ENCODE results near the gene CYFIP2. TPM values are rescaled to one million over a fixed set of nuclear protein-coding genes. Genes with fewer than 3 reads are reported as not detected.

CYFIP2 gene
- total RNA-seq, 1 donor from 2014 or later = 471 TPM

GRCh38 chr5:157247267-157247666 lies 18.7 kb upstream of the CYFIP2 start:
- ChIA-PET CTCF (interaction anchor here (3.2 kb wide), 1 partner anchor 98 kb away, joined by 11 read pairs; no protein-coding TSS in a partner anchor), POLR2A (no interaction called here)
- intact Hi-C loops (cut with micrococcal nuclease) = loop anchor here (5.0 kb wide), 1 partner anchor 40 kb away; no protein-coding TSS in a partner anchor

GRCh38 chr5:157248821-157249470 lies 17.0 kb upstream of the CYFIP2 start:
- H3K27me3 Mint-ChIP-seq = no peaks in the 10 kb centered on the region
- peaks cover 29% of the 10 kb centered on the region for H3K4me1 Mint-ChIP-seq
- H3K9me3 Mint-ChIP-seq = no peaks in the 10 kb centered on the region
- POLR2A ChIA-PET = interaction anchor here (0.6 kb wide), 1 partner anchor 46 kb away, joined by 3 read pairs; no protein-coding TSS in a partner anchor
- CTCF ChIA-PET = interaction anchor here (3.2 to 8.0 kb wide), 4 partner anchors 59 to 99 kb away, joined by 11 to 176 read pairs (median 132); no protein-coding TSS in a partner anchor
- intact Hi-C loops (cut with micrococcal nuclease) = loop anchor here (5.0 kb wide), 1 partner anchor 42 kb away; no protein-coding TSS in a partner anchor
- ATAC-seq (ENCODE audit: low read depth) = no peak
- no peak for TF ChIP-seq CTCF (IDR thresholded peaks at IDR 0.05)
- no peak overlapping the region for H3K4me3 Mint-ChIP-seq
- no peak for DNase-seq
- no peaks in the 10 kb centered on the region for H3K36me3 Mint-ChIP-seq (ENCODE audit: low read depth)
- H3K27ac Mint-ChIP-seq = peak overlapping the region; percentile 2

More at GRCh38 chr5:157247267-157247666, 18.7 kb upstream of the CYFIP2 start:
- Mint-ChIP-seq H3K4me1 (peaks cover 12% of the 10 kb centered on the region), H3K9me3 (no peaks in the 10 kb centered on the region), H3K27me3 (no peaks in the 10 kb centered on the region), H3K27ac (no peak overlapping the region), H3K4me3 (no peak overlapping the region), H3K36me3 (ENCODE audit: low read depth) (no peaks in the 10 kb centered on the region)
- no peak for TF ChIP-seq CTCF (IDR thresholded peaks at IDR 0.05)
- DNase-seq (no peak), ATAC-seq (ENCODE audit: low read depth) (no peak)

GRCh38 chr5:157252711-157253465 lies 13.0 kb upstream of the CYFIP2 start:
- CTCF ChIA-PET = interaction anchor here (0.5 to 8.0 kb wide), 42 partner anchors 10 to 490 kb away, joined by 3 to 176 read pairs (median 5); partner anchors contain the start of genes CYFIP2, GARIN3, LSM11 and MED7
- POLR2A ChIA-PET = interaction anchor here (0.5 to 2.9 kb wide), 13 partner anchors 11 to 291 kb away, joined by 3 to 21 read pairs (median 6); partner anchors contain the start of gene CYFIP2
- H3K36me3 Mint-ChIP-seq (ENCODE audit: low read depth) = no peaks in the 10 kb centered on the region
- peak overlapping the region; percentile 85 for H3K27ac Mint-ChIP-seq
- H3K4me1 Mint-ChIP-seq = peaks cover 29% of the 10 kb centered on the region
- no peak for TF ChIP-seq CTCF (IDR thresholded peaks at IDR 0.05)
- DNase-seq (no peak), ATAC-seq (ENCODE audit: low read depth) (peak; percentile 79)
- no peaks in the 10 kb centered on the region for H3K27me3 Mint-ChIP-seq
- peak overlapping the region; percentile 57 for H3K4me3 Mint-ChIP-seq
- H3K9me3 Mint-ChIP-seq = no peaks in the 10 kb centered on the region
- intact Hi-C loops (cut with micrococcal nuclease) = loop anchor here (1.0 to 5.0 kb wide), 8 partner anchors 11 to 104 kb away; no protein-coding TSS in a partner anchor

- Mint-ChIP-seq H3K27me3 (no peaks in the 10 kb centered on the region), H3K9me3 (no peaks in the 10 kb centered on the region), H3K4me1 (peaks cover 28% of the 10 kb centered on the region), H3K4me3 (peak overlapping the region; percentile 57), H3K27ac (peak overlapping the region; percentile 85), H3K36me3 (ENCODE audit: low read depth) (no peaks in the 10 kb centered on the region)
- ChIA-PET POLR2A (interaction anchor here (0.6 to 2.9 kb wide), 12 partner anchors 10 to 105 kb away, joined by 3 to 21 read pairs (median 6); partner anchors contain the start of gene CYFIP2), CTCF (interaction anchor here (0.6 to 8.0 kb wide), 44 partner anchors 9 to 490 kb away, joined by 3 to 176 read pairs (median 5); partner anchors contain the start of genes GARIN3, LSM11 and MED7)
- ATAC-seq (ENCODE audit: low read depth) (peak; percentile 84), DNase-seq (no peak)
- TF ChIP-seq CTCF (IDR thresholded peaks at IDR 0.05) = peak; percentile 94
- intact Hi-C loops (cut with micrococcal nuclease) = loop anchor here (1.0 to 5.0 kb wide), 8 partner anchors 11 to 104 kb away; no protein-coding TSS in a partner anchor
Measured at GRCh38 chr5:157253547-157253946, 12.4 kb upstream of the CYFIP2 start.
